AG04449 (cell line): Measurements from ENCODE around the gene ANO2.

ENCODE experiments used
- CTCF ChIA-PET: fragments of 350-600 bp; formaldehyde crosslinking; extraction: SDS; loops from one replicate; lab custom pipeline; 2021; ENCODE audit warnings: antibody characterized with exemption; lab: Yijun Ruan, JAX
- POLR2A ChIA-PET: fragments of 400-600, 350-600 bp; formaldehyde crosslinking; extraction: SDS; loops from one replicate; lab custom pipeline; 2020; ENCODE audit warnings: antibody characterized with exemption, inconsistent platforms; lab: Yijun Ruan, JAX
- DNase-seq: peaks from one replicate; pipeline ENCODE4 v3.0.0-alpha.2; 2010; ENCODE audit warnings: low read depth, low spot score
- H3K4me3 ChIP-seq: 2 replicates; pipeline ENCODE4 v1.5.1; 2011; ENCODE audit warnings: low read depth, mild to moderate bottlenecking, control low read depth, low read length
- CTCF ChIP-seq: IDR thresholded peaks from one replicate; pipeline ENCODE4 v1.5.1; 2011; ENCODE audit warnings: mild to moderate bottlenecking, moderate library complexity, low read length, control low read depth, inconsistent platforms; ENCODE audit not compliant: insufficient read depth; ENCODE audit errors: missing control alignments

The ANO2 gene

GRCh38 chr12:5556946-5557673, 387.9 kb downstream of the ANO2 start:
- DNase-seq: no peak
- CTCF ChIA-PET: interaction anchor here (0.7 to 2.0 kb wide), 3 partner anchors 10 to 119 kb away, joined by 3 to 6 read pairs (median 3); no protein-coding TSS in a partner anchor
- POLR2A ChIA-PET: no interaction called here

GRCh38 chr12:5556033-5556614, 388.9 kb downstream of the ANO2 start:
- CTCF ChIA-PET: interaction anchor here (0.7 to 2.0 kb wide), 4 partner anchors 9 to 118 kb away, joined by 3 to 6 read pairs (median 4); no protein-coding TSS in a partner anchor
- POLR2A ChIA-PET: no interaction called here
- peak; percentile 4 for TF ChIP-seq CTCF
- no peak for DNase-seq
- no peak overlapping the region for H3K4me3 ChIP-seq

More at GRCh38 chr12:5556946-5557673, 387.9 kb downstream of the ANO2 start:
- no peak overlapping the region for H3K4me3 ChIP-seq
- no peak for TF ChIP-seq CTCF

- no peak overlapping the region for H3K4me3 ChIP-seq
- CTCF ChIA-PET: interaction anchor here (1.1 to 1.8 kb wide), 2 partner anchors 10 to 94 kb away, joined by 5 to 6 read pairs; no protein-coding TSS in a partner anchor
- no peak for TF ChIP-seq CTCF
- DNase-seq: peak; percentile 70
- POLR2A ChIA-PET: no interaction called here
These were observed 390.3 kb downstream of the ANO2 start for GRCh38 chr12:5554711-5555110.

GRCh38 chr12:5549011-5549410, 396.0 kb downstream of the ANO2 start:
- TF ChIP-seq CTCF: no peak
- H3K4me3 ChIP-seq: no peak overlapping the region
- ChIA-PET POLR2A (no interaction called here), CTCF (interaction anchor here (1.9 kb wide), 1 partner anchor 120 kb away, joined by 4 read pairs; no protein-coding TSS in a partner anchor)
- DNase-seq: no peak

GRCh38 chr12:5548152-5548943, 396.7 kb downstream of the ANO2 start:
- no peak overlapping the region for H3K4me3 ChIP-seq
- DNase-seq: no peak
- CTCF ChIA-PET: no interaction called here
- no peak for TF ChIP-seq CTCF
- POLR2A ChIA-PET: no interaction called here
